Choroid plexus epithelial cell (primary cell): ENCODE results near the gene CHST11.

Experiments used
- DNase-seq: peaks from one replicate; pipeline ENCODE4 v3.0.0-alpha.2; 2010; ENCODE audit warnings: low read depth
- H3K4me3 ChIP-seq: 2 replicates; pipeline ENCODE4 v1.5.1; 2011; ENCODE audit warnings: low read depth, mild to moderate bottlenecking, control low read depth, low read length, moderate library complexity
- TF ChIP-seq, protein P1 (sequence below): conservative IDR thresholded peaks from 2 replicates; pipeline ENCODE4 v1.5.1; 2011; ENCODE audit warnings: low read depth, mild to moderate bottlenecking, control low read depth, inconsistent platforms, low read length, moderate library complexity

CHST11 gene

GRCh38 chr12:104627231-104627989, 170.7 kb downstream of the CHST11 start:
- TF ChIP-seq, protein P1, sequence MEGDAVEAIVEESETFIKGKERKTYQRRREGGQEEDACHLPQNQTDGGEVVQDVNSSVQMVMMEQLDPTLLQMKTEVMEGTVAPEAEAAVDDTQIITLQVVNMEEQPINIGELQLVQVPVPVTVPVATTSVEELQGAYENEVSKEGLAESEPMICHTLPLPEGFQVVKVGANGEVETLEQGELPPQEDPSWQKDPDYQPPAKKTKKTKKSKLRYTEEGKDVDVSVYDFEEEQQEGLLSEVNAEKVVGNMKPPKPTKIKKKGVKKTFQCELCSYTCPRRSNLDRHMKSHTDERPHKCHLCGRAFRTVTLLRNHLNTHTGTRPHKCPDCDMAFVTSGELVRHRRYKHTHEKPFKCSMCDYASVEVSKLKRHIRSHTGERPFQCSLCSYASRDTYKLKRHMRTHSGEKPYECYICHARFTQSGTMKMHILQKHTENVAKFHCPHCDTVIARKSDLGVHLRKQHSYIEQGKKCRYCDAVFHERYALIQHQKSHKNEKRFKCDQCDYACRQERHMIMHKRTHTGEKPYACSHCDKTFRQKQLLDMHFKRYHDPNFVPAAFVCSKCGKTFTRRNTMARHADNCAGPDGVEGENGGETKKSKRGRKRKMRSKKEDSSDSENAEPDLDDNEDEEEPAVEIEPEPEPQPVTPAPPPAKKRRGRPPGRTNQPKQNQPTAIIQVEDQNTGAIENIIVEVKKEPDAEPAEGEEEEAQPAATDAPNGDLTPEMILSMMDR, result no peak
- DNase-seq, result no peak

DNA sequence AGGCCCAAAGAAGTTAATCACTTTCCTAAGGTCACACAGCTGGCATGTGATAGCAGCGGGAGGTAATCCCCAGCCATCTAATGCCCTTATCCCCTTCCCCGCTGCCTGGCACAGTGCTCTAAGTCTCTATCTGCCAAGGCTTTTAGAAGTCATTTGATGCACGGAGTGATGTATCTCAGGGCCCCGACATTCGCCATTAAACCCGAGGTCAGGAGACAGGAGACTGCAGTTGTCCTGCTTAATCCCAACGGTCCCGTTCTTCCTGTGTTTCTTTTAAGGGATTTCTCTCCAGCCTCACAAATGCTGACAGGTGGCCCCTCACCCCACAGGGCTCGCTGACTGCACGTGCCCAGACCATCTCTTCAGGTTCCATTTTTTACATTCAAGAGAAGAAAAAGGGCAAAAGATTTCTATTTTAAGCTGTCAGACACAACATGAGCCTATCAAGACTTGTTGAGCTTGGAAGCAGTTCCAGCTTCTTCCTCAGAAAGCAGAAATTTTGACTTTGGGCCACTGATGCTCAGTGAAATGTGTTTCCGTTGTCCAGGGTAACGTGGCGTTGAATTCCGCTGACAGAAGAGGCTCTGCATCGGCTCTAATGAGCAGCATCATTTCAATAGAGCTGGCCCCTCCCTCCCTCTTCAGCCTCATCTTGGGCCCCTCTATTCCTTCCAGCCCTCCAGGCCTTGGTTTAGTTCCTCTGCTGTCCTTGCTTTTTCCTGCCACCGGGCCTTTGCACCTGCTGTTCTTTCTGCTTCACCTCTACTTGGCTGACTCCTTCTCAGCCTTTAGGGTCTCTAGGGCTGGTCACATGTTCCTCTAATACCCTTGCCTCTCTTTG, 171.5 kb downstream of the CHST11 start:
- H3K4me3 ChIP-seq, result no peak overlapping the region
- no peak for DNase-seq
- TF ChIP-seq, protein P1, result no peak

More at GRCh38 chr12:104627231-104627989, 170.7 kb downstream of the CHST11 start:
- no peak overlapping the region for H3K4me3 ChIP-seq

DNA sequence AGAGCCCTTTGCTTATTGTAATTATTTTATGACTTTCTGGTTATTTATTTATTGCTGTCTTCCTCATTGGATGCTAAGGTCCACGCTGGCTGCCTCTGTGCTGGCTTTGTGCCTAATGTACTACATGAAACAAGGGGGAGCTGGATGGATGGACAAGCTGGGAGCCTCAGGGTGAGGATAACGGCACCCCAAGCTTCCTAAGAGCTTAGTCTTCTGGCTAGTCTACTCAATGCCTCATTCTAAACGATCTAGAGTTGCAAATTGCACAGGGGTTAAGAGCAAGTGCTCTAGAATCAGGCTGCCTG, 172.0 kb downstream of the CHST11 start:
- no peak overlapping the region for H3K4me3 ChIP-seq
- TF ChIP-seq, protein P1, result no peak
- DNase-seq, result no peak

- H3K4me3 ChIP-seq, result no peak overlapping the region
- TF ChIP-seq, protein P1, result no peak
- no peak for DNase-seq
These were observed 173.5 kb downstream of the CHST11 start for GRCh38 chr12:104630230-104630670.

DNA sequence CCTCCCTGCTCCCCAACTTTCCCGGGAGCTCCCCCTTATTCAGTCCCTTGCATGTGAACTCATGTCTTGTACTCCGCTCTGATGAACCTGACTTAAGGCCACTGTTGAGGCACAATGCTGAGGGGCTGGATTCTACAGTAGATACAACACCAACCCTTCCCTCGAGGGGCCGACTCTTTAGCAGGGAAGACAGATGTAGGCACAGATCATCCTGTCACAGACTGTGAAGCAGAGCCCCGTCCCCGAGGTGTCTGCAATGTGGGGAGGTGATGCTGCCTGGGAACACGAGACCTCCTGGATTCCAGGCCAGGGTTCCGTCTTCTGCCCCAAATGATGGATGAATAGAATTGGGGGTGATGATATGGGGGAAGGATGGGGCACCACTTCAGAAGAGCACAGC, 175.1 kb downstream of the CHST11 start:
- no peak for DNase-seq
- no peak overlapping the region for H3K4me3 ChIP-seq
- TF ChIP-seq, protein P1, result no peak

DNA sequence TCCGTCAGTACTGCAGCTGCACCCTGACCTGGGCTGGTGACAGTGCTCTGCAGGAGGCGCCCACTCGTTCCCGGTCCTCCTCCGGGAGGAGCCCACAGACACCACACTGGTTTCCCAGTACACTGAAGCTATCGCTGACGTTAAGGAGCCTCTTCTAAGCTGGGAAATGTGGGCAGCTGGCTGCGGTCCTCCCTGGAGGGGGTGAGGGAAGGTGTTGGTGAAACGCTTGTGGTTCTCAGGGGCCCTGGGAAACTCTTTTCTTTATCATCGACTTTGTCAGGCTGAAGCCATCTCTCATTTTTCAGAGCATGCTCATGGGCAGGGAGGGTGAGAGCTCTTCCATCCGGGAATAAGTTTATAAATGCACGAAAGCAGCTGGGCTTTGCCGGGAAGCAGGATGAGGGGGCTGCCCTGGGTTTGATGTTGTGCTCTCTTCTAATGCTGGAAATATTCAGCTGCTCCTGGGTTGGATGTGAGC, 176.0 kb downstream of the CHST11 start:
- TF ChIP-seq, protein P1, result no peak
- peak; percentile 73 for DNase-seq
- H3K4me3 ChIP-seq, result peak overlapping the region; percentile 22

- no peak for DNase-seq
- H3K4me3 ChIP-seq, result no peak overlapping the region
- TF ChIP-seq, protein P1, result no peak
These were observed 177.3 kb downstream of the CHST11 start for GRCh38 chr12:104634044-104634443.
